HG02763 (cell line): Measurements from ENCODE around the gene DNAJC2.

Source experiments
- ATAC-seq: cut with Tn5 transposase; IDR thresholded peaks from one replicate; pipeline ENCODE4 v1.9.1; 2021; ENCODE audit warnings: mild to moderate bottlenecking, moderate library complexity; ENCODE audit not compliant: unreplicated experiment

DNAJC2 gene, protein sequence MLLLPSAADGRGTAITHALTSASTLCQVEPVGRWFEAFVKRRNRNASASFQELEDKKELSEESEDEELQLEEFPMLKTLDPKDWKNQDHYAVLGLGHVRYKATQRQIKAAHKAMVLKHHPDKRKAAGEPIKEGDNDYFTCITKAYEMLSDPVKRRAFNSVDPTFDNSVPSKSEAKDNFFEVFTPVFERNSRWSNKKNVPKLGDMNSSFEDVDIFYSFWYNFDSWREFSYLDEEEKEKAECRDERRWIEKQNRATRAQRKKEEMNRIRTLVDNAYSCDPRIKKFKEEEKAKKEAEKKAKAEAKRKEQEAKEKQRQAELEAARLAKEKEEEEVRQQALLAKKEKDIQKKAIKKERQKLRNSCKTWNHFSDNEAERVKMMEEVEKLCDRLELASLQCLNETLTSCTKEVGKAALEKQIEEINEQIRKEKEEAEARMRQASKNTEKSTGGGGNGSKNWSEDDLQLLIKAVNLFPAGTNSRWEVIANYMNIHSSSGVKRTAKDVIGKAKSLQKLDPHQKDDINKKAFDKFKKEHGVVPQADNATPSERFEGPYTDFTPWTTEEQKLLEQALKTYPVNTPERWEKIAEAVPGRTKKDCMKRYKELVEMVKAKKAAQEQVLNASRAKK

GRCh38 chr7:103344453-103345149, at the start of gene DNAJC2:
Gene DNAJC2, minus strand, starts transcription at chr7:103344767. Its CDS starts 145 bp downstream, at chr7:103344622.
- peak; percentile 78 for ATAC-seq

DNA sequence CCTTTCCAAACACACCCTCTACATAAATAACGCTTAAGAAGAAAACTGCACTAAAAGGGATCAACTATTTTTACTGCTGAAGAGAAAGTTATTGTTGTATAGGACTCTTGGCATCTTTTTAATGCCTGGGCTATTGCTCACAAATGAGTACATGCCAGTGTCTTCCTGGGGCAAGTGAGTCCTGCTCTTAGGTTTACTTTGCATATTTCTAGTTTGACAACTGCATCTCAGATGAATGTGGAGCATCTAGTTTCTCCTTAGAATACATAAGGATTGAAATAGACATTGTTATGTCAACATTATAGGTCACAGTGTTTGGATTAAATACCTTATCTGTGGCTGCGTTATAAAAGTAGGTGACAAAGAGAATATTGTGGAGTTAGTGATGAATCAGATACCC, 47.4 kb upstream of the DNAJC2 start:
- ATAC-seq, result no peak

DNA sequence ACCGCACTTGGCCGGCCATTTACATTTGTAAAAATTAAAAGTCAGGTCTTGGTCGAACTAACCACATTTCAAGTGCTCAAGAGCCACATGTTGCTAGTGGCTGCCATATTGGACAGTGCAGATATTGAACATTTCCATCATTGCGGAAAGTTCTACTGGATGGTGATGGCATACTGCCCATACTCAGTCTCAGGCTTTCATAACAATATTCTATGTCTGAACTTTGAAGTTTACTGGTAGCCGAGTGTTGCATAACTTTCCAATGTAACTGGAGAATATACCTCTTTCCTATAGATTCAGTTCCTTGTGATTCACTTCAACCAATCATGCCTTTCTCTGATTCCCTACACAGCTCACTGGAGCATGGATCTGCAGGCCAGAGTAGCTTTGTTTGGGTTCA, 46.6 kb upstream of the DNAJC2 start:
- ATAC-seq, result no peak

- ATAC-seq, result no peak
These were observed 44.7 kb upstream of the DNAJC2 start for GRCh38 chr7:103389263-103389662.

GRCh38 chr7:103388469-103389140, 44.0 kb upstream of the DNAJC2 start:
- no peak for ATAC-seq

DNA sequence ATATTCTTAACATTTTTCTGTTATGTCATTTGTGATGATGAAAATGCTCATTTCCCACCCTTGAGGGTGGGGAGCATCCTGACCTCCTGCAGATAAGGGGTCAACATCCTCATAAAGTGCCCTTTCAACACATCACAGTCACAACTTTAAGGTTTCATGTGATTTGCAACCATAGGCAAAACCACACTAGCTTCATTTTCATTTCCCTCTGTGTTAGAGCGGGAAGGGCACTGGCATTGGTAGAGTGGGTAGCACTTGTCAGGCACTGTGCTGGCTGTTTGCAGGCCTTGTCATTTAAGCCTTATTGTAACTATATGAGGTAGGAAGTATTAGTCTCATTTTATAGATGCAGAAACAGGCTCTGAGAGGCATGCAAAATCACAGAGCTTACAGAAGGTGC, 42.7 kb upstream of the DNAJC2 start:
- no peak for ATAC-seq

- no peak for ATAC-seq
These were observed 37.5 kb upstream of the DNAJC2 start for GRCh38 chr7:103382032-103382402.

DNA sequence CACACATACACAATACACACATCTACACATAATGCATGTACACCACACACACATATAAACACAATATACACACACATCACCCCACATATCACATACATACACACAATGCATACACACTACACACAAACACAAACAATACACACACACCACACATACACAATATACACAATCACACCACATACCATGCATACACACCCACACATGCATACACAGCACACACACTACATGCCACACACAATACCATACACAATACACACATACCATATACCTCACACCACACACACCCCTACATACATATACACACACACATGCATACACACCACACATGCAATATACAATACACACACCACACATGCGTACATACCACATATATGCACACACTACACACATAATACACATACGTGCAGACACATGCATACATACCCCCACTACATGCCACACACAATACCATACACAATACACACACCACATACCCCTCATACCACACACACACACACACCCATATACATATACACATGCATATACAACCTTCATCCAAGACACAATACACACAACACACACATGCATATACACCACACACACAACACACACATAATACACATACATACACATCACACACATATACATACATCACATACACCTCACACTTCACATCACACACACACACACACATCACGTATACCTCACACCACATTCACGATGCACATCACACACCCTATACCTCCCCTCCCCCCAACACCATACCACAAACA, 36.9 kb upstream of the DNAJC2 start:
- no peak for ATAC-seq

- no peak for ATAC-seq
These were observed 36.0 kb upstream of the DNAJC2 start for GRCh38 chr7:103380395-103381191.

DNA sequence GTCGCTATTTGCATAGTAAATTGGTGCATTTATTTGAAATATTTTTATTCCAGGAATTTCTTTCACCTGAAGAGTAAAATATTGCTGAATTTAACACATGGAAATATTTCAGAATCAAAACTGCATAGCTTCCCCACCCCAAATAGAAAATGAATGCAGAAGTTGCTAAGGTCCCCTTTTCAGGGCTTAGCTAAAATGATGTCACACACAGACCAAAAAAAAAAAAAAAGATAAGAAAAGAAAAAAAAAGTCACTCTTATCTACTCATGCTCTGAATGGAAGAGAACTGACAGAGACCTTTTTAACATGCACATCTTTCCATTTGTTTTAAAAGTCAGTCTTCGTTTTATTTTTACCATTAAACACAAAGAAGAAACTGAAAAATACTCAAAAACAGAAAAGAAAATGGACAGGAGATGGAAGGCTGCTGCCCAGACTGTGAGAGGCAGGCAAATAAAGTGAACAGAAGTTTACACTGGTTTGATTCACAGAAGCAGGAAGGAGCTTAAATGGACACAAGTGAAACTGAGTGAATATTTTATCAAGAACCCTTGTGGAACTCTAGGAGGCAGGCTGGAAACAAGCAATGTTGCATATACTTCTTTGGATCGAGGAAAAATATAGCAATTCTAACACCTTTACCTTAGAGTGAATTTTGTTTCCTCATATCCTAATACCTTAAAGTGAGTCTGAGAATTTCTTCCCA, 34.9 kb upstream of the DNAJC2 start:
- no peak for ATAC-seq

DNA sequence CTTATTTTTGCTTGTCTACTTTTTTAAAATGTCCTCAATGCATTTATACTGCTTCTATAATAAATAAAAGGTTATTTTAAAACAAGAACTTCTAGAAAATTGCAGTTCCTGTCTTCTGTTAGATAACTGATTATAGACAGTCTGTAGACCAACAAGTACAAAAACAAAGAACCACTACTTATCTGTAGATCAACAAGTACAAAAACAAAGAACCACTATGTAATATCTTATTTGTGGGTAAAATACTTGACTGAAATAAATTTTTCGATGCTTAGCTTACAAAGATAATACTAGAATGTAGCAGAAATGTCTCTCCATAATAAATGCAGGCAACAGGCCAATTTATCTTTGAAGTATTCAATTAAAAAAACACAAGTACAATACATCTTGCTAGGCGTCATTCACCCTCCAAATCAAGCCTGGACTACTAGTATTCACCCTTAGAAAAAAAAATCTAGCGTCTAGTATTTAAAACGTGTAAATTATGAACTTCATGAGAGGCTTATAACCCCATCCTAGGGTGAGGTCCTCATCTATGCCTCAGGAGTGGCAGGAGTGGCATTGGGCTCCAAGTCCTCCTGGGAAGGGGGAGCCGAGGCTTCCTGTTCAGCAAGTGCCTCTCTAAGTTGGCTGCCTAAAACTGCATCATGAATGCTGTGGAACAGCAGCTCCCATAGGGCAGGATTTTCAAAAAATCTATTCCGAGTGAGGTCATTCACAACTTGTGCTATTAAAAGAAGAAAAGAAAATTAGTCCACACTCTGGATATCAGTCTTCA, 29.5 kb upstream of the DNAJC2 start:
- ATAC-seq, result no peak

- no peak for ATAC-seq
These were observed 24.9 kb upstream of the DNAJC2 start for GRCh38 chr7:103369432-103369831.

DNA sequence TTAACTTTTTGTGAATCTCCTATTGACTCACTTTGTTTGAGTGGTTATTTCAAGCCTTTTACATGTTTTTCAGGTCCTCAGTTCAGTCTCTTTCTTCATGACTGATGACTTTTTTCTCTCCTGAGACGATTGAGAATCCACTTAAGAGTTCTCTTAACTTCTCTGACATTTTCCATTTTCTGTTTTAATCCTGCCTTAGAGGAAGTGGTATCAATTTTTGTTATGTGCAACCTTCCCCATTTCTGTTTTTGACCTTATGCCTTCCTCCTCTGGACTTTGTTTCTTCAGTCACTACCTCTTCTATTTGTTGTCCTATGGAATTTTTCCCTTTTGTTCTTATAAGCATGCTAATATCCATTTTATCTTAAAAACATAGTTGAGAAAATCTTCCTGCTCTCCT, 5.2 kb upstream of the DNAJC2 start:
- ATAC-seq, result no peak

DNA sequence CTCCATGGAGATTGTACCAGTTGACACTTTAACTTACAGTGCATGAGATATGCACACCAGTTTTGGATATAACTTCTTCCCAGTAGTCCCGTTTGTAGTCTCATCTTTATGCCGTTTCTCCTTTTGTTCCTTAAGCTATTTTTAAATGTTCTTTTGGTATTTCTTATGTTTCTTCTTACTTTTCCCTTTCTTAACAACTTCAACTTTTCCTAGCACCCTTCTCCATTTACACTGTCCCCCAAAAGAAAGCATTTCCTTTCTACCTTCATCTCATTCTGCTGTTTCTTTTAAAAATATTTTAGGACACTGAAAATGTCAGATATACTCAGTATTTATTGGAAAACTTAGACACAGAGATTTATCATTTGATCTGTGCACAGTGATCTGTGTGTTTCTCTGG, 4.4 kb upstream of the DNAJC2 start:
- ATAC-seq, result no peak

DNA sequence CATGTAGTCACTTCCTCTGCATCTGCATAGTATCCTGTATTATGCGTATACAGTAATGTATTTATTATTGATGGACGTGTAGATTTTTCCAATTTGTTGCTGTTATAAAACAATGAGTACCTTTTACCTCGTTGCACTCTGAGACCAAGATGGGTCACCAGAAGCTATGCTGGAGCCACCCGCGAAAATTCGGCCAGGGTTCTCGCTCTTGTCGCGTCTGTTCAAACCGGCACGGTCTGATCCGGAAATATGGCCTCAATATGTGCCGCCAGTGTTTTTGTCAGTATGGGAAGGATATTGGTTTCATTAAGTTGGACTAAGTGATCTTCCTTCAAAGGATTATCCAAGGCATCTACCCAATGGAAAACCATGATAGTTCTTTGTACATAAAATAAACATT, 3.9 kb upstream of the DNAJC2 start:
- ATAC-seq, result no peak

GRCh38 chr7:103347507-103348267, 3.1 kb upstream of the DNAJC2 start, which contains the start of gene PSMC2:
Gene PSMC2, plus strand, starts transcription at chr7:103347643. Its CDS starts 69 bp downstream, at chr7:103347712.
- peak; percentile 69 for ATAC-seq

DNA sequence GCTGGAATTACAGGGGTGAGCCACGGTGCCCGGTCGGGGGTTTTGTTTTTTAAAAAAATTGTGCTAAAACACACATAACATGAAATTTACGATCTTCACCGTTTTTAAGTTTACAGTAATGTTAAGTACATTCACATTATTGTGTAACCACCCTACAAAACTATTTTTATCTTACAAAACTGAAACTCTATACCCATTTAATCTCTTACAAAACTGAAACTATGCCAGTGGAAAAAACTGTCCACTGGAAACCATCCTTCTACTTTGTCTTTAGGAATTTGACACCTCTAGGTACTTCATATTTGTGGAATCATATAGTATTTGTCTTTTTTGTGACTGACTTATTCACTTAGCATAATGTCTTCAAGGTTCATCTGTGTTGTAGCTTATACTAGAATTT, 1.8 kb upstream of the DNAJC2 start:
- ATAC-seq, result no peak
